ENCODE results near the gene GPC3. TPM values are rescaled to one million over a fixed set of nuclear protein-coding genes. Genes with fewer than 3 reads are reported as not detected.

GPC3 gene
- total and polyA plus RNA-seq, 4 donors: 8.3 to 270 (median 52.4) TPM

- peaks cover 0 to 20% (median 0%) of the 10 kb centered on the region in 5 donors for H3K4me1 ChIP-seq (ENCODE audit: control insufficient read depth in 5 of 5, insufficient read depth in 5 of 5, low read length in 5 of 5)
- WGBS, 2 donors: 50 to 67% methylated on average over 8 of the region's 8 CpGs
- H3K4me3 ChIP-seq: no peak overlapping the region
- no peak for TF ChIP-seq CTCF (IDR thresholded peaks at IDR 0.05; ENCODE audit: control extremely low read depth, extremely low read depth)
- H3K9me3 ChIP-seq (ENCODE audit: control insufficient read depth in 4 of 4, insufficient read depth in 3 of 4, low read length in 3 of 4): peaks cover 0 to 2% (median 0%) of the 10 kb centered on the region in 4 donors
- peak overlapping the region in 1 of 2 donors; percentile 50 for H3K9ac ChIP-seq (ENCODE audit: insufficient read depth in 1 of 2, low read length in 2 of 2)
- H3K27ac ChIP-seq (ENCODE audit: low read depth in 1 of 2, low read length in 1 of 2): no peak overlapping the region
- H3K27me3 ChIP-seq (ENCODE audit: control insufficient read depth in 3 of 3, insufficient read depth in 3 of 3, low read length in 2 of 3): peaks cover 8 to 29% (median 14%) of the 10 kb centered on the region in 3 donors
- DNase-seq (peak; percentile 42 to 79 (median 68)), ATAC-seq (ENCODE audit: insufficient read depth, low FRiP score) (no peak)
- no peaks in the 10 kb centered on the region for H3K36me3 ChIP-seq (ENCODE audit: control insufficient read depth in 4 of 4, insufficient read depth in 4 of 4, low read length in 4 of 4)
Measured at GRCh38 chrX:133983256-133983973, 2.0 kb downstream of the GPC3 start.

- DNase-seq (peak in 2 of 3 donors; percentile 36 to 41), ATAC-seq (ENCODE audit: insufficient read depth, low FRiP score) (no peak)
Measured at GRCh38 chrX:133981924-133982323, 3.5 kb downstream of the GPC3 start.

GRCh38 chrX:133980832-133981588 lies 4.4 kb downstream of the GPC3 start:
- peaks cover 0 to 2% (median 0%) of the 10 kb centered on the region in 4 donors for H3K9me3 ChIP-seq (ENCODE audit: control insufficient read depth in 4 of 4, insufficient read depth in 3 of 4, low read length in 3 of 4)

More at GRCh38 chrX:133981924-133982323, 3.5 kb downstream of the GPC3 start:
- H3K9me3 ChIP-seq (ENCODE audit: control insufficient read depth in 4 of 4, insufficient read depth in 3 of 4, low read length in 3 of 4): peaks cover 0 to 2% (median 0%) of the 10 kb centered on the region in 4 donors
- H3K4me1 ChIP-seq (ENCODE audit: control insufficient read depth in 5 of 5, insufficient read depth in 5 of 5, low read length in 5 of 5): peaks cover 0 to 20% (median 0%) of the 10 kb centered on the region in 5 donors
- peaks cover 5 to 29% (median 17%) of the 10 kb centered on the region in 3 donors for H3K27me3 ChIP-seq (ENCODE audit: control insufficient read depth in 3 of 3, insufficient read depth in 3 of 3, low read length in 2 of 3)
- TF ChIP-seq CTCF (IDR thresholded peaks at IDR 0.05; ENCODE audit: control extremely low read depth, extremely low read depth): no peak
- WGBS, 2 donors: 45 to 75% methylated on average over 3 of the region's 3 CpGs
- no peak overlapping the region for H3K9ac ChIP-seq (ENCODE audit: insufficient read depth in 1 of 2, low read length in 2 of 2)
- H3K4me3 ChIP-seq: no peak overlapping the region
- H3K36me3 ChIP-seq (ENCODE audit: control insufficient read depth in 4 of 4, insufficient read depth in 4 of 4, low read length in 4 of 4): no peaks in the 10 kb centered on the region
- H3K27ac ChIP-seq (ENCODE audit: low read depth in 1 of 2, low read length in 1 of 2): no peak overlapping the region

More at GRCh38 chrX:133980832-133981588, 4.4 kb downstream of the GPC3 start:
- peaks cover 5 to 29% (median 17%) of the 10 kb centered on the region in 3 donors for H3K27me3 ChIP-seq (ENCODE audit: control insufficient read depth in 3 of 3, insufficient read depth in 3 of 3, low read length in 2 of 3)
- peak in 1 of 3 donors; percentile 43 for DNase-seq
- WGBS, 2 donors: 72 to 93% methylated on average over 5 of the region's 5 CpGs
- no peaks in the 10 kb centered on the region for H3K36me3 ChIP-seq (ENCODE audit: control insufficient read depth in 4 of 4, insufficient read depth in 4 of 4, low read length in 4 of 4)
- no peak for ATAC-seq (ENCODE audit: insufficient read depth, low FRiP score)
- H3K27ac ChIP-seq (ENCODE audit: low read depth in 1 of 2, low read length in 1 of 2): peak overlapping the region in 1 of 2 donors; percentile 47
- H3K4me1 ChIP-seq (ENCODE audit: control insufficient read depth in 5 of 5, insufficient read depth in 5 of 5, low read length in 5 of 5): peaks cover 0 to 20% (median 0%) of the 10 kb centered on the region in 5 donors
- TF ChIP-seq CTCF (IDR thresholded peaks at IDR 0.05; ENCODE audit: control extremely low read depth, extremely low read depth): no peak
- no peak overlapping the region for H3K4me3 ChIP-seq
- H3K9ac ChIP-seq (ENCODE audit: insufficient read depth in 1 of 2, low read length in 2 of 2): no peak overlapping the region
